Fibroblast of skin of abdomen (primary cell): ENCODE data around the gene TMEM125.

Experiments used
- DNase-seq: peaks from one replicate; pipeline ENCODE4 v3.0.0-alpha.2; 2013

TMEM125 gene

DNA sequence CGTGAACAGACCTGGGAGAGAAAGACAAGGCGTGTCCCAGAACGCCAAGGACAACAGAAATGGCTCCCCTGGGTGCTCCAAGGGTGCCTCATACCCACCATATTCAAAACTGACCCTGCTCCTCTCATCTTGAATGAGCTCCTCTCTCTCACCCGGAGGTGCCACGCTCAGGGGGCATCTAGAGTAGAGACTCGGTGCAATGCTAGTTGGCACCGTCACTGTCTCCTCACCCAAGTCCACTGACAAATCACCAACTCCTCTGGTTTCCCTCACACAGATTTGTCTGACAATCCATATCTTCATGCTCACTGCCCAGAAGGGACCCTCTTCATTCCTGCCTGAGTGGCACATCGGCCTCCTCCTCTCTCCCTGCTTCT lies 5.0 kb downstream of the TMEM125 start:
- DNase-seq, result no peak

DNA sequence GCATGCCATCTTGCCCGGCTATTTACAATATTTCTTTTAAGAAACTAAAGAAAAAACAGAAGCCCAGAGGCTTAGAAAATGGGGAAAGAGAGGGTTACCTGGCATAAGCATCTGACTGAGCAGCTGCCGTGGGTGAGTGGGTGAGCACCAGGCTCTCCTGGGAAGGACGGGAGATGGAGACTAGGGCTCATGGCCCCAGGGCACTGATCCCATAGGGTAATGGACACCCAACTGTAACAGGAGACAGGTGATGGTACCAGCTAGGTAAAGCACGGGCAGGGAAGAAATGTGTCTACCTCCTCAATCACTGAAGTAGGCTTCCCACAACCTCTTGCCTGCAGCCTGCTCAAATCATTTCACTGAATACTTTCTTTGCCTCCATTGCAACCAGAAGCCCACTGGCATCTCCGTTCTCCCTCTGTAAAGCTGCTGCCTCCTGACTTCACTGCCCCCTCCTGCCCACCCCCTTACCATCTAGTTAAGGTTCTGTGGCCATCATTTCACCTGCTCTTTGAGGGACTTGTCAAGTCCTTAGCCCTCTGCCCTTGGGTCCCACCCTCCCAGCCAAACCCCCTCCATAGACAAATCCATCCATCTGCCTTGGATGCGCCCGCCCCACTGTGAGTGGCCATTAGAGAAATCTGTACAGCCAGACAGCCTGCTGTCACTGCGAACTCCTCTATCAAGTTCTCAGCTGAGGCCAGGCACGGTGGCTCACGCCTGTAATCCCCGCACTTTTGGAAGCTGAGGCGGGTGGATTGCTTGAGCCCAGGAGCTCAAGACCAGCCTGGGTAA lies 6.2 kb downstream of the TMEM125 start:
- DNase-seq, result no peak

DNA sequence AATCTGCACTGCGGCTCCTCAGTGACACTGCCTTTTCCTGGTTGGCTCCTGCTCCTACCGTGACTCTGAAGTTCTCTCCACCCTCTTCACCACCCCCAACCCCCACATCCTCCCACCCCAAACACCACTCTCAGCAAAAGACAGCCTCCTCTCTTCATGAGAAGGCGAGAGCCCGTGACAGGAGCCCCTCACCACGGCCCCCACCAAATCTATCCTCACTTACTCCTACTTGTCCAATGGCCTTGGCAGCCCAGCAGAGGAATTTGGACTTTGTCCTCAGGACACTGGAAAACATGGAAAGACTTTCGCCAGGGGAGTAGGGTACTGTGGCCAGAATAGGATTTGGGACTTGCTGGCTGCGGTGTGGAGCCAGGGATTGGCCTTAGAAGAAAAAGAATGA lies 6.9 kb downstream of the TMEM125 start:
- no peak for DNase-seq

DNA sequence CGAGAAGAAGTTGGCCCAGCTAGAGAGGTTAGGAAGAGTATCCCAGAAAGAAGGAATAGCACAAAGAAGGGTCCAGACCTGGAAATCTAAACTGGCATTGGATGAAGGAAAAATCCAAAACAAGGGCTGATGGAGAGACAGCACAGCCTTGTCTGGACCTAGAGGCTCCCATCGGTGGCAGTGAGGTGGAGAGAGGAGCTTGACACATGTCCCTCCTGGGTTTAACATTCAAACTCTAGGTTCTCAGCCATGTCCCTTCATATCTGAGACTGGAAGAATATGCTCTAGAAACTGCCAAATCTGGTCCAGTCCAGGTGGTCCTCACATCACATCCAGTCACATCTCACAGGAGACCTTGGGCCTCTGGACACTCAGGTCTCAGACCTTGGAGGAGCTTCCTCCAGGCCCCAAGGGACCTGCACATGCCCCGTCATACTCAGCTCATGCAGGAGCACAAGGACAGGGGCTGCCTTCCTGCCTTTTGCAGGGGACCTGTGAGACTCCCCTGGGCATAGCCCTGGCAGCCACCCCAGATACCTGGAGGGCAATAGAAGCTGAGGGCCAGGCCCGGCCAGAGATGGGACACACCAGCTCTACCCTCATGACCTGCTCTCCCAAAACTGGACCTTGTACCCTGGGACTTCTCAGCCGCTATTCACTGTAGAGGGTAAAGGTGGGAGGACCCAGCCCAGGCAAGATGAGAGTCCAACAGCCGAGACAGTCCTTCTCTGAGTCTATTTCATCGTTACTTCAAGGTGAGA lies 7.5 kb downstream of the TMEM125 start:
- no peak for DNase-seq

DNA sequence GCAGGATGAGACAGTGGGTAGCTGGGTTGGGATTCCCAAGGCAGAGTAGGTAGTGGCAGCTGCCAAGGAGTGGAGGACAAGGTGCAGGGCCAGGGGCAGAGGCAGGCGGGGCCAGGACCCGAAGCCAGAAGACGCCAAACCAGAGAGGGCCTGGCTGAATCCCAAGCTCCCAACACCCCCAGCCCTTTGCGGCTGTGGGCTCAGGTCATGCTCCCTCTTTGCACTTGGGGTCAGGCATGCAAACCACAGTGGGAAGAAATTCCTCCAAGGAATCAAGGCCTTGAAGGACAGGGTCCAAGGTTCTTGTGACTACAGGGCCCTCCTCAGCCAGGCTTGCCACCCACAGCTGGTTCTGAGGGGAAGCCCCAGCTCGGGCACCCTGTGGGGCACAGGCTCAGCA lies 9.4 kb downstream of the TMEM125 start:
- DNase-seq, result no peak

DNA sequence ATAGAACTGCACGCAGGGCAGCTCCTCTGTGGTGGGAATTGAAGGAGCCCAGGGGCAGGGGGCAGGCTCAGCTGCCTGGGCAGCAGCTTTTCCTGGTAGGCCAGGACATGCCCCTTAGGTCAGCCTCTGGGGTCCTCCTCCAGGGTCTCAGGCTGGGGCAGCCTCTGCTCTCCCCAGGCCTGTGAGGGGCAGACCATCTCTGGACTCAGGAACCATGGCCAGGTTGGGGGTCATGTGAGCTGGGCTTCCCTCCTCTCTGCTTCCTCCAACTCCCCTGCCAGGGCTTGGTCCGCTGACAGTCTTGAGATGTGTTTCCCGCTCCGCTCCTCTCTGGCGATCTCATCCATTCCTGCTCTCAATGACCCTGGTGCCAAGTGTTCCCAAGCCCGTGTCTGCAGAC lies 9.9 kb downstream of the TMEM125 start:
- no peak for DNase-seq

DNA sequence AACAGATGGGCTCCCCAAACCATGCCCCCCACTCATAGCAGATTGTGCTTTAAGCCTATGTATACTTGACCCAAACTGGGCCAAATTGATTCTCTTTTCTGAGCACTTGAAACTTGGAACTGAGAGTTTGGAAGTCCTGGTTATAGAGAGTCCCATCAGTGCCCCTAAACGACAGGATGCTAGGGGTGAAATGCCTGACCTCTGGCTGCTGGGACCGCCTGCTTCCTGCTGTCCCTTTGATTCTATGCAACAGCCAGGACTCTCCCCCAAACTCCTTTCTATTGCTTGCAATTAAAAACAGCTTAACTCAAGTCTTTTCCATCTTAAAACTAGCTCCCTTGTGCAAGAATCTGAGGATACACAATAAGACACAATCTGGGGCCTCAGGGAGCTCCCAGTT lies 10.9 kb downstream of the TMEM125 start:
- no peak for DNase-seq

DNA sequence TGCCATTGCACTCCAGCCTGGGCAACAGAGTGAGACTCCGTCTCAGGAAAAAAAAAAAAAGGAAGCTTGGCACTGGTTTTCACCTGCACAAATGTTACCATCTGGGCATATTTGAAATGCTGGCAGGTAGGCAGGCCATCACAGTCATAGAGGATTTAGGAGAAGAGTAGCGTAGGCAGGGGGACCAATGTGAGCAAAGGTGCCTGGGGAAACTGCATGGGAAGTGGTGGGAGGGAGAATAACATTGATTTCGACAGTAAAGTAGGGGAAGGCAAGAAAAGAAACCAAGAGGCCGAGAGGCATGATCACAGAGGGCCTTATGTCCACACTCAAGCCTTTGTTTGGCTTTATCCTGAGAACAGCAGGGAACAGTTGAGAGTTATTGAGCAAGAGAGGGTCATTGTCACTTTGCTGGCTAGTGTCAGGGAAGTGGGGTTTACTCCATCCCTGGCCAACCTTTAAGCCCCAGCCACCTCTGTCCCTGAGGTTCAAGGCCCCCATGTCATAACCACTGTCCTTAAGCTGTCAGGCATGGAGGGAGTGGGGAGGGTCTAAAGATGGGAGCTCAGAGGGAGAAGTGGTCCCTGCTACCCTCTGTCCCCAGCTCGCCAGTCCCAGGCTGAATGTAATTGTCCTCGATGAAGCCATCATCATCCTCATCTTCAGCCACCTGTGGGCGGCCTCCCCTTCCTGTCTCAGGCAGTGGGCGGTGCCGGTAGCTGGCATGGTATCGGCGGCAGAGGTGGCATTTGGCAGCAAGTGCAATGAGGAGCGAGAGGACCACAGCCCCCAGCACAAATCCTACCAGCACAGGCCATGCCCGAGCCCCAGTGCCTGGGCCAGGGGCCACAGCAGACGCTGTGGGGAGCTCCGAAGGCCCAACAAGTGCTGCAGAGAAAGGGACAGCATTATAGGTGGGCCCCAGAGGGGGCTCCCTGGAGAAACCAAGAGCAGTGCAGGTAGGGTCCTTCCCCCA lies 12.7 kb downstream of the TMEM125 start:
- DNase-seq, result no peak

DNA sequence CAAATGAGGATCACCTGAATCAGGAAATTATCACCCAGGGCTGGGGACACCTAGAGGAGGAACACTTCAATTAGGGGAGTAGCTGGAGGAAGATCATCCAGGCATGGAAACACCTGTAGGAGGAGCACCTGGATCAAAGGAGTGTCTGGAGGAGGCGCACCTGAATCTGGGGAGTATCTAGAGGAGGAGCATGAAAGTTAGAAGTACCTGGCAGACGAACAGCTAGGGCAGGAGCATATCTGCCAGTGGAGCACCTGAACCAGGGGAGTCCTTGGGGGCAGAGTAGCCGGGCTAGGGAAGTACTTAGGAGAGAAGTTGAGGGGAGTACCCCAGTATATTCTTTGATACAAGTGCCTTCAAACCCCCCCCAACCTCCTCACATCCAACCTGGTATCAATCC lies 14.3 kb downstream of the TMEM125 start:
- no peak for DNase-seq

DNA sequence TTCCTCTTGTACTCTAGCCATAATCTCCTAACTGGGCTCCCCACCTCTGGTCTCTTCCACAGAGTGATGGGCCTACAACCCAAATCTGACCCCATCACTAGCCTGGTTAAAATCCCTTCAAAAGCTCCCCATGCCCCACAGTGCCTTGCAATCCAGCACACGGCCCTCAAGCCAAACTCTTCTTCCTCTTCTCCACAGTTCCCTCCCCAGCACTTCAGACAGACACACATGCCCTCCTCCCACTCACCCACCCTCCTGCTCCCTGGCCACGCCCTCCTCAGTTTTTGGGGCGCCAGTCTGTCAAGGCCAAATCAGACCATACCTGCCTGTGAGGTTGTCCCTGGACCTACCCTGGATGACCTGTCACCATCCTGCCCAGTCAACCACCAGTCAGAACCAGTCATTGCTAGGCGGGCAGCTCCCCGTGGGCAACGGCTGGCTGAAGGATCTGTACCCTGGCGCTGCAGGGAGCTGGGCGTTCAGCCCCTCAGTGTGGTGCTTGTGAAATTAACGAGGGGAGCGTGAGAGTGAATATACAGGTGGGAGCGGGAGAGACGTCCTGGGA lies 14.8 kb downstream of the TMEM125 start:
- DNase-seq, result no peak

DNA sequence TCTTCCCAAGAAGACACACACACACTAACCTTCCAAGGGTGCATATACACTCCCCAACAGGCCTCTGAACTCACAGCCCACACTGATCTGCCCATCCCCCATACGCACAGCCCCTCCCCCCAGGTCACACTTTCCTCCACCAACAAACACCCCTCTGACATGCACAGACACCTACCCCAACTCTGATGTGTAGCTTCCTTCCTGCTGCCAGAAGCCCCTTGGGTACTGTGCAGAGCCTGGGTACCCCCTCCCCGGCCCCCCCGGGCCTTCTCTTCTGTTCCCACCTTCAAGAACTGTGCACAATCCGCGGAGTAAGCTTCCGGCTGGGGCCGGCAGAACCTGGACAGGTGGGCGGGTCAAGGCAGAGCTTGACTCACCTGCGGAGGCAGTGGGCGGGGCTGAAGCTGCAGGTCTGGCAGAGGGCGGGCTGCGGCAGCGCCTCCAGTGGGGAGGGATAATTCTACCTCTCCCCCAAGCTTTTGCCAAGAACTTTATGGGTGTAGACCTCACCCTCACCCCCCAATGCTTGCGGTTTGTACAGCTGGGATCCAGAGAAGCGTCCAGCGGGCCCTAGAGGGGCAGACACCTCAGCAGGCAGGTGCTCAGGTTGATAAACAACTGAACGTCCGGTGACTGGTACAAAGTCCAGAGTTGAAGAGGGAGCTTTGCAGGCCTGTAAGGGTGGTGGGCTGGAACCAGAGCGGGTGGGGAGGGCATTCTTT lies 15.6 kb downstream of the TMEM125 start, which contains the start of gene C1orf210:
Gene C1orf210 (minus strand): TSS at position 313 of the 722 bp plus-strand sequence. CDS start 2,311 bp downstream, outside the sequence.
- no peak for DNase-seq

DNA sequence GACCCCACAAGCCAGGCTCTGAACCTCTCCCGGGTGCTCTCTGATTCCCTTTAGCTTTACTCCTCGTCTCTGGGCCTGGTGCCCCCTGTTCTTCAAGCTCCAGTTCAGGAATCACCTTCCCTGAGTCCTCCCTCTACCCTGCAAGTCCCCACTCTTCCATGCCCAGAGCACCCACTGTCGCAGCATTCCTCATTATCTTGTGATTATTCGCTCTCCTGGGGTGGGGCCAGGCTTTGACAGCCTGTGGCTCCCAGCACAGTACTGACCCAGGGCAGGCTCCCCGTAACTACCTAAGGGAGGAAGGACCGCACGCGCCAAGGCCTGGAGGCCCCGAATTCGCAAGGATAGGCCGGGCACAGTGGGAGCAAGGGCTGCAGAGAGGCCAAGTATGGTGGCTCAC lies 16.3 kb downstream of the TMEM125 start:
- DNase-seq, result no peak

DNA sequence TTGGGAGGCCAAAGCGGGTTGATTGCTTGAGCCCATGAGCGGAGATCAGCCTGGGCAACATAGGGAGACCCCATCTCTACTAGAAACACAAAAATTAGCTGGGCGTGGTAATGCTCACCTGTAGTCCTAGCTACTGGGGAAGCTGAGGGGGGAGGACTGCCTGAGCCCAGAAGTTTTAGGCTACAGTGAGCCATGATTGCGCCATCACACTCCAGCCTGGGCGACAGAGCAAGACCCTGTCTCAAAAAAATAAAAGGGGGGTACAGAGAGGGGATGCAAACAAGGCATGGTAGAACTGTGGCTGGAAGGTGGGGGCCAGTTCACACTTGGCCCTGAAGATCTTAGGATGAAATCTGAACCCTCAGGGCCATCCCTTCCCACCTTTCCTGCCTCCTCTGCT lies 16.8 kb downstream of the TMEM125 start:
- no peak for DNase-seq

DNA sequence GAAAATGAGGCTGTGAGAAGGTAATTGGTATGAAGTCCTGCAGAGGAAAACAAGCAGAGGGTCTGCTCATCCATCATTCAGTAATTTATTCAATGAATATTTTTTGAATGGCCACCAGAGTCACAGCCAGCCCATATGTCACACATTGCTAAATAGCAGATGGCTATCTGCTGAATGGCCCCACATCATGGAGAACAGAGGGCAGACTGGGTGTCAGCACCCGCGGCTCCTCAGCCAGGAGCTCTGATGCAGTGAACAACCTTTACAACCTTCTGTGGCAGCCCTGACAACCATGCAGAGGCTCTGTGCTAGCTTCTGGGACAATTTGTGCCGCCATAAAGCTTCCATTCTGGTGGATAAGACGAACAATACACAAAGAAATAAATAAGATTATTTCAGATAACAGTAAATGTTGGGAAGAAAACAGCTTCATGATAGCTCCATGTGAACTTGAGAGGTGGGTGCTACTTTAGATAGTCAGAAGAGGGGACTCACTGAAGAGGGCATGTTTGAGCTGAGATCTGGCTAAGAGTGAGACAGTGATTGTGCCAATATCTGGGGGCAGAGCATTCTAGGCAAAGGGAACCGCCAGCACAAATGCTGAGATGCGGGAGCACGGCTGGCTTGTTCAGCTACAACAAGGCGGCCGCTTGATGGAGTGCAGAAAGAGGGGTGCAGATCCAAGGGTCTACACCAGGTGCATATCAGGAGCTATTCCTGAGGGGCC lies 18.4 kb downstream of the TMEM125 start:
- DNase-seq, result no peak

DNA sequence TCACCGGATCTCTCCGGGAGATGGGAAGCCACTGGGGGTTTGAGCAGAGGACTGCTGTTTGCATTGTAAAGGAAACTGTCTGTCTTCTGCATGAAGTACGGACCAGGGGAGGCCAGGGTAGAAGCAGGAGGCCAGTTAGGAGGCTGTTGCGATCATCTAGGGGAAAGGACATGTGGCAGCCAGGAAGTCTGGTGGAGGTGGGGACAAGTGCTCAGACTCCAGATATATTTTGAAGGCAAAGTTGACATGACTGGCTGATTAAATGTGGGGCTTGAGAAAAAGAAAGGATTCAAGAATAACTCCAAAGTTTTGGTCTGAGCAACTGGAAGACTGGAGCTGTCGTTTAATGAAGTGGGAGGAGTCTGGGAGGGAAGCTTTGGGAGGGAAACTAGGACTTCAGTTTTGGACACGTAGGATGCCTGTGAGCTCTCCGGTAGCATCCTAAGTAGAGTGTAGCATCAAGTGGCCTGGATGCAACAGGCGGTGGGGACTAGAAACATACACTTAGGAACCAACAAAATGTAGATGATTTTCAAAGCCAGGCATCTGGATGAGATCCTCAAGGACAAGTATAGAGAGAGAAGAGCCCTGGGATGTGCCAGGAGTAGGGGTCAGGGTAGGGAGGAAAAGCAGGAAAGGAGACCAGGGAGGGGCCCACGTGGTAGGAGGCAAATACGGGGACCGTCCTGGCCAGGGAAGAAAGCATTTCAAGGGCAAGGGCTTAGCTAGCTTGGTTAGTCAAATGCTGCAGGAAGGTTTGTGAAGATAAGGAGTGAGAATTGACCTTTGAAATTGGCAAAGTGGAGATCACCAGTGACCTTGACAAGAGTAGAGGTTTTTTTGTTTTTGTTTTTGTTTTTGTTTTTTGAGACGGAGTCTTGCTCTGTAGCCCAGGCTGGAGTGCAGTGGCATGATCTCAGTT lies 19.3 kb downstream of the TMEM125 start:
- DNase-seq, result no peak

DNA sequence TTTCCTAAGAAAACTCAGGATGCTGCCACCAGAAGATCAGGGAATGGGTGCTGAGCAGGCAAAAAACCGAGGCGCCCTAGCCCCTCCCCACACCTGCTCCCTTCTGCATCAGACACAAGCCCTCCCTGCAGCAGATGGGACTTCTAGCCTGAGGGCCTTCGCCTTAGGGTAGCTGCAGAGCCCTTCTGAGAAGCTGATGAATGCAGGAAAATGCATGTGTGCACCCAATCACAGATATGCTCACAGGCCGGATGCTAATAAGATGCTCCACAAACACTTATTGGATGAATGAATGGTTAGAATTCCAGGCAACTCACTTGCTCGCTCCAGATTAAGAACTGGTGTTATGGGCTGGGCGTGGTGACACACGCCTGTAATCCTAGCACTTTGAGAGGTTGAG lies 22.4 kb downstream of the TMEM125 start:
- no peak for DNase-seq

DNA sequence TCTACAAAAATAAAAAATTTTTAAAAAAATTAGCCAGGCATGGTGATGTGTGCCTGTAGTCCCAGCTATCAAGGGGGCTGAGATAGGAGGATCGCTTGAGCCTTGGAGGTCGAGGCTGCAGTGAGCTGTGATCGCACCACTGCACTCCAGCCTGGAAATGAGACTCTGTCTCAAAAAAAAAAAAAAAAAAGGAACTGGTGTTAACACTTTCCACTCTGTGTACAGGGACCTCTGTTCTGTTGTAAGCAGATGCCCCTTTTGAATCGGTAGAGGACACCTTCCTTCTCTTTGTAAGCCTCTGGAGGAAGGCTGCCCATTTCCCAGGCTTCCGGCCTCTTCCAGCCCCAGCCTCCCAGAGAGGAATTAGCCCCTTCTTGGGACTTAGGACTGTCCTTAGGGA lies 22.9 kb downstream of the TMEM125 start:
- DNase-seq, result no peak

DNA sequence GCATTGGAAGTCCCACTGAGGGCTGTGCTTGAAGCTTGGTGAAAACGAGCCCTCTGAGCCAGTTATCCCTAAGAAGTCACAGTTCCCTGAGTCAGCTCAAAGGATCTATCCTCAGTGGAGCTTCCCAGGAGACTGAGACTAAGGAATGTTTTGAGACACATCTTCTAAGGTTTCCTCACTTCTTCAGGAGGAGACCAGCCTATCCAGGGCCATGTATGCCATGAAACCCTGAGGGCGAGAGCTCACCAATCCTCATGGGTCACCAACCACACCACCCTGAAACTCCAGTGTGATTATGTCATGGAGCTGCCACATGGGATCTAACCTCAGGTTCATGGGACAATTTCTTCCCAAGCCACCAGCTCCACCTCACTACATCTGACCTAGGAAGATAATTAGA lies 23.4 kb downstream of the TMEM125 start:
- DNase-seq, result no peak

DNA sequence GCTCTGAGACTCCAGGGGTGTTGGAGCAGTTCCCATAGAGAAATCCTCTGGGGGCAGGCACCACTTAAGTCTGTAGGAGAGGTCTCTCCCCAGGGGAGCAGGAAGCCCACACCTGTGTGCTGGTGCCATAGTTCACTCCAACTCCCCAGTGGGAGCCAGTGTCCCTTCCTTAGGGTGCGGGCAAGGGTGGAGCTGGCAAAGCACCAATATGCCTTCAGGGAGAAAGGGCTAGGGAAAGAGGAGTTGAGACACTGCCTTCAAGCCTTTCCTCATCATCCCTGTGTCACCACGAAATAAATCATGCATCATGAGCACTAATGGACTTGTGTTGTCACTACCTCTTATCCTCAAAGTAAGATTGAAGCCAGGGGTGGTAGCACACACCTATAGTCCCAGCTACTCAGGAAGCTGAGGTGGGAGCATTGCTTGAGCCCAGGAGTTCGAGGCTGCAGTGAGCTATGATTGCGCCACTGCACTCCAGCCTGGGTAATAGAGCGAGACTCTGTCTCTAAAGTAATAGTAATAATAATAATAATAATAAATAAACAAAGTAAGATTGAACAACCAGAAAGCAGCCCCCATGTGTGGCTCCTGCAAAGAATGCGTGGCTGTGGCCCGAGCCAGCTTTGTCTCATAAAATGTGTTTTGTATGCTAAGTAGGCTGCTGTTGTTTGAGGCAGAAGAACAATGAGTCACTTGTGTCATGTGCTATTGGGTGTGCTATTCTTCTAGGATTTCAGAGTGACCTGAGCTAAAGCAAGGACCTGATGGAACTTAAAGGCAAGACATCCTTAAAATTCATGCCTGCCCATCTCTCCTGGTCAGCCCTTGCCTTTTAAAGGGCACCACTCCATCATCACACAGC lies 24.3 kb downstream of the TMEM125 start:
- peak; percentile 18 for DNase-seq
